Measurements from ENCODE around the gene CENPM. TPM values are rescaled to one million over a fixed set of nuclear protein-coding genes. Genes with fewer than 3 reads are reported as not detected.

The CENPM gene
- total RNA-seq, 2 donors from 2014 or later, result not detected

GRCh38 chr22:41935015-41935351 lies 12.0 kb downstream of the CENPM start:
- Histone ChIP-seq H3K4me1 (ENCODE audit: control insufficient read depth in 1 of 2, low read depth in 2 of 2) (no peaks in the 10 kb centered on the region), H3K27ac (no peak overlapping the region), H3K27me3 (replicated peaks; ENCODE audit: insufficient read depth) (no peaks in the 10 kb centered on the region), H3K9me3 (no peaks in the 10 kb centered on the region), H3K36me3 (no peaks in the 10 kb centered on the region), H3K4me3 (no peak overlapping the region)
- ATAC-seq (ENCODE audit: insufficient number of reproducible peaks, low FRiP score, low read depth) (no peak), DNase-seq (ENCODE audit: low spot score) (no peak)
- no peak for TF ChIP-seq CTCF (IDR thresholded peaks at IDR 0.05)

- ATAC-seq (ENCODE audit: insufficient number of reproducible peaks, low FRiP score, low read depth) (no peak), DNase-seq (ENCODE audit: low spot score) (no peak)
- H3K9me3 ChIP-seq, result no peaks in the 10 kb centered on the region
- H3K36me3 ChIP-seq, result no peaks in the 10 kb centered on the region
- no peak overlapping the region for H3K27ac ChIP-seq
- TF ChIP-seq CTCF (IDR thresholded peaks at IDR 0.05), result no peak
- H3K27me3 ChIP-seq (replicated peaks; ENCODE audit: insufficient read depth), result no peaks in the 10 kb centered on the region
- H3K4me3 ChIP-seq, result no peak overlapping the region
- no peaks in the 10 kb centered on the region for H3K4me1 ChIP-seq (ENCODE audit: control insufficient read depth in 1 of 2, low read depth in 2 of 2)
These were observed 12.5 kb downstream of the CENPM start for GRCh38 chr22:41934284-41935014.

GRCh38 chr22:41933411-41934177 lies 13.4 kb downstream of the CENPM start:
- H3K4me1 ChIP-seq (ENCODE audit: control insufficient read depth in 1 of 2, low read depth in 2 of 2), result no peaks in the 10 kb centered on the region
- no peaks in the 10 kb centered on the region for H3K36me3 ChIP-seq
- DNase-seq (ENCODE audit: low spot score), result no peak
- no peak for ATAC-seq (ENCODE audit: insufficient number of reproducible peaks, low FRiP score, low read depth)
- H3K9me3 ChIP-seq, result no peaks in the 10 kb centered on the region
- H3K4me3 ChIP-seq, result no peak overlapping the region
- no peak for TF ChIP-seq CTCF (IDR thresholded peaks at IDR 0.05)
- no peaks in the 10 kb centered on the region for H3K27me3 ChIP-seq (replicated peaks; ENCODE audit: insufficient read depth)
- no peak overlapping the region for H3K27ac ChIP-seq

- ATAC-seq (ENCODE audit: insufficient number of reproducible peaks, low FRiP score, low read depth), result no peak
- H3K4me1 ChIP-seq (ENCODE audit: control insufficient read depth in 1 of 2, low read depth in 2 of 2), result no peaks in the 10 kb centered on the region
- no peak overlapping the region for H3K27ac ChIP-seq
- H3K27me3 ChIP-seq (replicated peaks; ENCODE audit: insufficient read depth), result no peaks in the 10 kb centered on the region
- no peak overlapping the region for H3K4me3 ChIP-seq
- H3K36me3 ChIP-seq, result no peaks in the 10 kb centered on the region
- no peaks in the 10 kb centered on the region for H3K9me3 ChIP-seq
- no peak for TF ChIP-seq CTCF (IDR thresholded peaks at IDR 0.05)
- DNase-seq (ENCODE audit: low spot score), result no peak
These were observed 14.6 kb downstream of the CENPM start for GRCh38 chr22:41932353-41932752.

GRCh38 chr22:41931701-41932269 lies 15.2 kb downstream of the CENPM start:
- no peaks in the 10 kb centered on the region for H3K27me3 ChIP-seq (replicated peaks; ENCODE audit: insufficient read depth)
- no peak for ATAC-seq (ENCODE audit: insufficient number of reproducible peaks, low FRiP score, low read depth)
- H3K36me3 ChIP-seq, result no peaks in the 10 kb centered on the region
- H3K9me3 ChIP-seq, result no peaks in the 10 kb centered on the region
- TF ChIP-seq CTCF (IDR thresholded peaks at IDR 0.05), result no peak
- no peaks in the 10 kb centered on the region for H3K4me1 ChIP-seq (ENCODE audit: control insufficient read depth in 1 of 2, low read depth in 2 of 2)
- H3K4me3 ChIP-seq, result no peak overlapping the region
- no peak for DNase-seq (ENCODE audit: low spot score)
- no peak overlapping the region for H3K27ac ChIP-seq

Data from thoracic aorta (tissue), 2 donors.